DOHH2 (cell line): ENCODE measurements around the gene DOCK11.

Source experiments
- CTCF ChIP-seq: fragments of 200-600 bp; sonication (generic); IDR thresholded peaks from one replicate; pipeline ENCODE4 v1.5.1; 2014; ENCODE audit warnings: antibody characterized with exemption, mild to moderate bottlenecking, low read depth, low read length; ENCODE audit not compliant: poor library complexity, severe bottlenecking
- EZH2phosphoT487 ChIP-seq: fragments of 200-600 bp; sonication (generic); IDR thresholded peaks from 2 replicates; pipeline ENCODE4 v1.6.1; 2017; ENCODE audit warnings: borderline replicate concordance, mild to moderate bottlenecking, antibody characterized with exemption, low read length, moderate library complexity, mixed read lengths

- TF ChIP-seq CTCF (no peak), EZH2phosphoT487 (no peak)
These were observed 161.8 kb downstream of the DOCK11 start for GRCh38 chrX:118657413-118657812.
